Activated T-cell treated with anti-CD3 and anti-CD28 coated beads, Interleukin-2, amount 50 U/mL, for 24 hours (primary cell): ENCODE results near the gene COX15.
A peak's percentile ranks its signal among the peaks of the same experiment; 100 is the strongest.
"Not testable (repeated sequence)": the region's sequence is repeated elsewhere in the genome, so short reads cannot be mapped to it uniquely, and the experiment has no call there.

ENCODE experiments used
- DNase-seq: peaks from one replicate; pipeline ENCODE4 v3.0.0-alpha.2; 2020
- H3K27ac Mint-ChIP-seq: 2 replicates; pipeline ENCODE4 v1.8.0; 2020; ENCODE audit warnings: mild to moderate bottlenecking, mixed read lengths
- H3K27me3 Mint-ChIP-seq: 2 replicates; pipeline ENCODE4 v1.8.0; 2020; ENCODE audit warnings: mixed read lengths
- H3K36me3 Mint-ChIP-seq: 2 replicates; pipeline ENCODE4 v1.8.0; 2020; ENCODE audit warnings: low read depth, mixed read lengths
- H3K4me1 Mint-ChIP-seq: 2 replicates; pipeline ENCODE4 v1.8.0; 2020; ENCODE audit warnings: low read depth, mixed read lengths
- H3K4me3 Mint-ChIP-seq: 2 replicates; pipeline ENCODE4 v1.8.0; 2020; ENCODE audit warnings: mild to moderate bottlenecking, moderate library complexity, mixed read lengths
- H3K9me3 Mint-ChIP-seq: 2 replicates; pipeline ENCODE4 v1.8.0; 2020; ENCODE audit warnings: mixed read lengths

The COX15 gene

DNA sequence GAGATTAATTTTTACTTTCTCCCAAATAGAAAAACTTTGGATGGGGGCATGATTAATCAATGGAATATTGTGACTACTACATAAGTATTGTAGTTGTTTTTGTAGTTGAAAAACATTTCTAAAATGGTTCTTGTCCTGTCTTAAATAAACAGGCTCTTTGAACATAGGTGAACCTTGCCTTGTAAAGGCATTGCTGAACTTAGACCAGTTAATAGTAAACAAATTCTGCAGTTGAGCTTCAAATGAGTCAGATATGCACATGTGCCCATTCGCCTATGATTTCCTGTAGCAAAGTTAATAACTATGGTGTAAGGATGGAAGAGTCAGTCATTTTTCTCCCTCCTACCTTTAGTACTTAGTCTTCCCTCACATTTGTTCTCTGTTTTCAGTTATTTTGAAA lies 22.7 kb upstream of the COX15 start:
- Mint-ChIP-seq H3K36me3 (peaks cover 97% of the 10 kb centered on the region), H3K27ac (no peak overlapping the region), H3K9me3 (no peaks in the 10 kb centered on the region), H3K4me1 (no peaks in the 10 kb centered on the region), H3K4me3 (no peak overlapping the region), H3K27me3 (no peaks in the 10 kb centered on the region)
- DNase-seq, result no peak

DNA sequence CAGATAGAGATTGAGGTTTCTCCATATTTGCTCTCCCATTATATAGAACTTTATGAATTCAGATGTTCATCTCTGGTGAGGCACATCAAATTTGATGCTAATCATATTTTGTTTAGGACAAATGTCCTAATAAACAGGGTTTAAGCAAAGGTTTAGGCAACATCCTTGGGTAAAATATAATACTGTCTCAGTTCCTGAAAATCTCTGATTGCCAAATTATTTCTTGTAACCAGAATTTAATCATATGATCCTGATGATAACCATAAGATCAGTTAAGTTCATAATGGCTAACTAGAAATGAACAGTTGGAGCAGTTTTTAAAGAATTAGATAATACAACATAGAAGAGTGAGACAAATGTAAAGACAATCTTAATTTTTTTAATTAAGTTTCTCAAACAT lies 18.7 kb upstream of the COX15 start:
- H3K9me3 Mint-ChIP-seq, result no peaks in the 10 kb centered on the region
- H3K4me1 Mint-ChIP-seq, result peaks cover 6% of the 10 kb centered on the region
- peaks cover 94% of the 10 kb centered on the region for H3K36me3 Mint-ChIP-seq
- H3K27ac Mint-ChIP-seq, result no peak overlapping the region
- no peaks in the 10 kb centered on the region for H3K27me3 Mint-ChIP-seq
- no peak for DNase-seq
- H3K4me3 Mint-ChIP-seq, result no peak overlapping the region

DNA sequence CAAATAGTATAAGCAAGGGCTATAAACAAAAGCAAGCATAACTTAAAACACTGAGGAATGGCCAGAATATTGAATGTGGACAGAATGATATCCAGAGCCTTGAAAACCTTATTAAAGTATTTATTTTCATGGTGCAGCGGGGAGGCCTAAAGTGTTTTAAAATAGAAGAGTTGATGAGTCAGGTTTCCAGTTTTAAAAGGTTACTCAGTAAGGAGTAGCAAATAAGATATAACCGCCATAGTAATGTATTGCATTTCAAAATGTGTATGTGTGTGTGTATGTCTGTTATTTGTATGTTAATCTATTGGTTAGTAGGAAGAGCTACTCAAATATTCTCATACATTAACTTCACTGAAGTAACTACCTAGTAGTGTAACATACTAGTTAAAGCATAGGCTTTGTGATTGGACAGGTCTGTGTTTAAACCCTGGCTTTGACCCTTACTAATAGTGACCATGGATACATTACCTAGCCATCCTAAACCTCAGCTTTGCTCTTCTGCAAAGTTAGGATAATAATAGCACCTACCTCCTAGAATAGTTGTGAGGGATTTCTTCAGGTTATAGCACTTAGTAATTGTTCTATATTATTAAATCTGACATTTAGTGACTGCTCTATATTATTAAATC lies 17.0 kb upstream of the COX15 start:
- Mint-ChIP-seq H3K27ac (no peak overlapping the region), H3K9me3 (no peaks in the 10 kb centered on the region)

DNA sequence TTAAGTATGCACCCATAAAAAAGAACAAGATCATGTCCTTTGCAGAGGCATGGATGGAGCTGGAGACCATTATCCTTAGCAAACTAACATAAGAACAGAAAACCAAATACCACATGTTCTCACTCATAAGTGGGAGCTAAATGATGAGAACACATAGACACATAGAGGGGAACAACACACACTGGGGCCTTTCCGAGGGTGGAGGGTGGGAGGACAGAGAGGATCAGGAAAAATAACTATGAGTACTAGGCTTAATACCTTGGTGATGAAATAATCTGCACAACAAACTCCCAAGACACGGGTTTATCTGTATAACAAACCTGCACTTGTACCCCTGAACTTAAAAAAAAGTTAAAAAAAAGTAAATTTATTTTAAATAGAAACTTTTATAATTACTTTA lies 14.2 kb upstream of the COX15 start:
- H3K36me3 Mint-ChIP-seq, result peaks cover 96% of the 10 kb centered on the region
- H3K27me3 Mint-ChIP-seq, H3K4me3 Mint-ChIP-seq, H3K27ac Mint-ChIP-seq, H3K9me3 Mint-ChIP-seq, DNase-seq: not testable (repeated sequence)
- peaks cover 29% of the 10 kb centered on the region for H3K4me1 Mint-ChIP-seq

More for the DNA sequence above, 17.0 kb upstream of the COX15 start:
- Mint-ChIP-seq H3K4me3 (no peak overlapping the region), H3K4me1 (peaks cover 8% of the 10 kb centered on the region), H3K36me3 (peaks cover 94% of the 10 kb centered on the region), H3K27me3 (no peaks in the 10 kb centered on the region)
- DNase-seq, result no peak

DNA sequence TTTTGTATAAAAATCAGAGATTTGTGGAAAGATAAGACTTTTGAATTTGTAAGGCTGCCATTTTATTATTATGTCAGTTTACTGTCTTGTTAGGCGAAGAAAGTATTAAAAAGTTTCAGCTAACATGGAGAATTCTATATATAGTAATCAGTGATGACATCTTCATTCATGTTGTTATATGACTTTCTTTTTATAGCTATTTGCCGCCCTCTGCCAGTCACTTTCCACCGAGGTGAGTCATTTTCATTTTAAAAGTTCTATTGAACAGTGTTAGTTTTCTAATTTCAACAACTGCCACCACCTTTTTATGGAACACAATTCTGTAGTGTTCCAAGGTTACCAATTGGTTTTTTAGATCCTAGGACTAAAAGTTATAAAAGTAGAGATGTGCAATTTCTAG lies 11.9 kb upstream of the COX15 start:
- no peak overlapping the region for H3K4me3 Mint-ChIP-seq
- no peak for DNase-seq
- H3K9me3 Mint-ChIP-seq, result peaks cover 13% of the 10 kb centered on the region
- no peak overlapping the region for H3K27ac Mint-ChIP-seq
- no peaks in the 10 kb centered on the region for H3K27me3 Mint-ChIP-seq
- peaks cover 31% of the 10 kb centered on the region for H3K4me1 Mint-ChIP-seq
- H3K36me3 Mint-ChIP-seq, result peaks cover 96% of the 10 kb centered on the region

DNA sequence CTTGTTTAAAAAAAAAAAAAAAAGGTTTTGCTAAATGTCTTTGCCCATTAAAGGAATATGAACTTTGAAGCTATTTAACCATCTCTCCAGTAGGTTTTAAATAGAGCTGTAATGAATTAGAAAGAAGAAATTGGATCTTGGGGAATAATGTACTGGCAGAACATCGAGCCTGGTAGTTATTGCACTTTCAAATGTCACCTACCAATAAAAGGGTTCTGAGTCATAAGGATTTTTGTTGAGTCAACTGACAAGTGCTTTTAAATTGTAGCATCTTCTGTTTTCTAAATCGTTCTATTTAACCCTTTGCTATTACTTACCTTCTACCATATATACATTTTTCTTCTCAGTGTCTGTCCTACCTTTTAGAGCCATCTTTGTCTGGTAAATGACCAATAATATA lies 10.8 kb upstream of the COX15 start:
- no peak for DNase-seq
- peaks cover 96% of the 10 kb centered on the region for H3K36me3 Mint-ChIP-seq
- H3K27ac Mint-ChIP-seq, result no peak overlapping the region
- peaks cover 28% of the 10 kb centered on the region for H3K4me1 Mint-ChIP-seq
- peaks cover 13% of the 10 kb centered on the region for H3K9me3 Mint-ChIP-seq
- H3K27me3 Mint-ChIP-seq, result no peaks in the 10 kb centered on the region
- no peak overlapping the region for H3K4me3 Mint-ChIP-seq

DNA sequence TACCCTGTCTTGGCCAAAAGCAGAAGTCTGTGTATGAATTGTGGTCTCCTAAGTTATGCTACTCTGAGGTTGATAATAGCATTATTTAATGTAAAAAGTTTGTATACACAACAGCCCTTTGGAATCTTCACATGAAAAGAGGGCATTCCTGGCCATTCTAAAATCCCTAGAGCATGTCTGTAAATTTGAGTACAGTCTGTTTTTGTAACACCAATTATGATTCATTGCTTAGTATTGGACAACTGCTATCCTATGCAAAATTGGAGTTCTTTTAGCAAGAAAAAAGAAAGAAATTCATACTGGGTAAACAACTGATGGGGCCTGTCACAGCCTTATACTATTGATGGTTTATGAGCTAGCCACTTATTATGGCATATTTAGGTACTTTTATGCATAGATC lies 10.3 kb upstream of the COX15 start:
- Mint-ChIP-seq H3K27me3 (no peaks in the 10 kb centered on the region), H3K27ac (no peak overlapping the region), H3K36me3 (peaks cover 96% of the 10 kb centered on the region), H3K4me1 (peaks cover 32% of the 10 kb centered on the region), H3K9me3 (peaks cover 13% of the 10 kb centered on the region), H3K4me3 (no peak overlapping the region)
- no peak for DNase-seq

DNA sequence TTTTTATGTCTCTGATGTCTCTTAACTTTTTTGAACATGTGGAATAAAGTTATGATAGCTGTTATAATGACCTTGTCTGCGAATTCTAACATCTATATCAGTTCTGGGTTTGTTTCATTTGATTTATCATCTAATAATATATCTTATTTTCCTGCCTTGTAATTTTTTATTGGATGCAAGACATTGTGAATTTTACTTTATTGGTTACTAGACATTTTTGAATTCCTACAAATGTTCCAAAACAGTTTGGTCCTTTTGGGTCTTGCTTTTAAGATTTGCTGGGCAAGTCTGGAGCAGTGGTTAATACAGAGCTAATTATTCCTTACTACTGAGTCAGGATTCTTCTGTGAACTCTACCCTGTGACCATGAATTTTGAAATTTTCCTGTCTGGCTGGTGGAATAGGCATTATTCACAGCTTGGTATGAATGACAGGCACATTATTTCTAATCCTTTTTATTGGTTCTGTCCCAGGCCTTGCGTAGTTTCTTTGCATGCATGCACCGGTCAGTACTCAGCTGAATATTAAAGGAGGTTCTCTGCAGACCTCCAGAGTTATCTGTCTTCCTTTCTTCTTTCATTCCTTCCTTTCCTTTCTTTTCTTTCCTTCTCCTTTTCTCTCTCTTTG lies 9.1 kb upstream of the COX15 start:
- DNase-seq, result no peak
- peaks cover 35% of the 10 kb centered on the region for H3K4me1 Mint-ChIP-seq
- H3K27ac Mint-ChIP-seq, result no peak overlapping the region
- H3K36me3 Mint-ChIP-seq, result peaks cover 100% of the 10 kb centered on the region
- no peaks in the 10 kb centered on the region for H3K27me3 Mint-ChIP-seq
- peaks cover 13% of the 10 kb centered on the region for H3K9me3 Mint-ChIP-seq
- H3K4me3 Mint-ChIP-seq, result no peak overlapping the region

DNA sequence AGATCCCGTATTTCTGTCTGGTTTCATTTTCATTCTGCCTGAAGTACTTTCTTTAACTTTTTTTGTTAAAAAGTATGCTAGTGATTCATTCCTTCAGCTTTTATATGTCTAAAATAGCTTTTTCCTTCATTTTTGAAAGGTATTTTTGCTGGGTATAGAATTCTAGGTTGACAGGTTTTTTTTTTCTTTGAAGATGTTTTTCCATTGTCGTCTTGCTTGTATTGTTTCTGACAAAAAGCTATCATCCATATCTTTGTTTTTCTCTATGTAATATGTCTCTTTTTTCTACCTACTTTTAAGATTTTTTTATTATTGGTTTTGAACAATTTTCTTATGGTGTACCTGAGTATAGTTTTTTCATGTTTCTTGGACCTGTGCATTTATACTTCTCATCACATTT lies 8.3 kb upstream of the COX15 start:
- Mint-ChIP-seq H3K4me1 (peaks cover 40% of the 10 kb centered on the region), H3K4me3 (no peak overlapping the region), H3K27ac (no peak overlapping the region), H3K36me3 (peaks cover 99% of the 10 kb centered on the region), H3K9me3 (peaks cover 13% of the 10 kb centered on the region), H3K27me3 (no peaks in the 10 kb centered on the region)
- DNase-seq, result no peak

DNA sequence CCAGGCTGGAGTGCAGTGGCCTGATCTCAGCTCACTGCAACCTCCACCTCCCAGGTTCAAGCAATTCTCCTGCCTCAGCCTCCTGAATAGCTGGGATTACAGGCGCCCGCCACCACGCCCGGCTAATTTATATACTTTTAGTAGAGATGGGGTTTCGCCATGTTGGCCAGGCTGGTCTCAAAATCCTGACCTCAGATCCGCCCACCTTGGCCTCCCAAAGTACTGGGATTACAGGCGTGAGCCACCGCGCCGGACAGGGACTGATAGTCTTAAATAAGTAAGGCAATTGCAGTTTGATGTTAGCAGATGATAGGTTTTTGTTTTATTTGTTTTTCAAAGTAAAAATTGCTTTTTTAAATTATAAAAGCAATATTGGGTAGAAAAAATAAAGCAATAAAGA lies 2.2 kb upstream of the COX15 start:
- peaks cover 42% of the 10 kb centered on the region for H3K4me1 Mint-ChIP-seq
- H3K36me3 Mint-ChIP-seq, result peaks cover 79% of the 10 kb centered on the region
- not testable (repeated sequence) for H3K27ac Mint-ChIP-seq, DNase-seq, H3K9me3 Mint-ChIP-seq, H3K27me3 Mint-ChIP-seq
- H3K4me3 Mint-ChIP-seq, result peak overlapping the region; percentile 99

DNA sequence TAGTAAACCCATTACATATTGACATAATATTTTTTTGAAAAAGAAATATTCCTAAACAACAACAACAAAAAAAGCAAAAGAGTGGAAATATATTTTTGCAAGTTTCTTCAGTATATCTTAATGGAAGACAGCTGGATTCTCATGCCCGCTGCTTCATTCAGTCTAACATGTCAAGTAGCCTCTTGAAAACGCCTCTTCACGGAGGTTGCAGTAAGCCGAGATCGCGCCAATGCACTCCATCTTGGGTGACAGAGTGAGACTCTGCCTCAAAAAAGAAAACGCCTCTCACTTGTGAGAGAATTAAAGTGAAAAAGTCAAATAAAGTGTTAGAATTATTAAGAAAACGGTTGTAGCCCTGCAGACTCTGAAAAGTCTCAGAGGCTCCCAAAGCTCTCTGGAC lies 1.4 kb upstream of the COX15 start:
- Mint-ChIP-seq H3K36me3 (peaks cover 79% of the 10 kb centered on the region), H3K9me3 (no peaks in the 10 kb centered on the region), H3K4me1 (peaks cover 46% of the 10 kb centered on the region), H3K4me3 (peak overlapping the region; percentile 99), H3K27ac (peak overlapping the region; percentile 66), H3K27me3 (no peaks in the 10 kb centered on the region)
- DNase-seq, result no peak

DNA sequence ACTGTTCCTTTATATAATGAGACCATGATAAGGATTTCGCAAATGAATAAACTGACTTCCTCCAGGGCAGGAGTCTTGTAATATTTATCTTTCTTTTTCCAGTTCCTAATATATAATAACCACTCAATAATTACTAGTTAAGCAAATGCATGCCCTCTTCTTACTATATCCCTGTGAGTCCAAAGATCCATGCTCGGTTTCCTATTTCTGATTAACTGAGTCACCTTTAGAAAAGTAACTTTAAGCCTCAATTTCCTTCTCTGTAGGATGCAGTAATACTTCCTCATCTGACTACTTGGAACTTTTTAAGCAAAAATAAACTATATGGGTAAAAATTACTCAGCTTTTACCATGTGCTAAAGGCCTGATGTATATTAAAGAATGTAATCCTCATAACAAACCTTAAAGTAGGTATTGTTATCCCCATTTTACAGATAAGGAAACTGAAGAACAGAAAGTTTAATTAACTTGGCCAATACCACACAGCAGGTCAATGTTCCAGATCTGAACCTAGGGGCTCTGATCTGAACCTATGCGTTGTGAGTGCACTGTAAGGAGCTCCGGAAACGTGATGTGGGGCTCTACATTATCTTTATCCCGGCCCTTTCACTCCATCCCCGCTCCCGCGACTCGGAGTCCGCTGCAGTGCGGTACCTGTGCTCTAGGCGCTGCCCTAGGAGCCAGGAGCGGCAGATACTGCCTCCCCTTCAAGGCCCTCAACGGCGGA lies 458 bp downstream of the COX15 start:
- H3K27me3 Mint-ChIP-seq, result no peaks in the 10 kb centered on the region
- peaks cover 40% of the 10 kb centered on the region for H3K4me1 Mint-ChIP-seq
- peaks cover 79% of the 10 kb centered on the region for H3K36me3 Mint-ChIP-seq
- H3K4me3 Mint-ChIP-seq, result peak overlapping the region; percentile 99
- no peaks in the 10 kb centered on the region for H3K9me3 Mint-ChIP-seq
- peak overlapping the region; percentile 99 for H3K27ac Mint-ChIP-seq
- DNase-seq, result no peak

DNA sequence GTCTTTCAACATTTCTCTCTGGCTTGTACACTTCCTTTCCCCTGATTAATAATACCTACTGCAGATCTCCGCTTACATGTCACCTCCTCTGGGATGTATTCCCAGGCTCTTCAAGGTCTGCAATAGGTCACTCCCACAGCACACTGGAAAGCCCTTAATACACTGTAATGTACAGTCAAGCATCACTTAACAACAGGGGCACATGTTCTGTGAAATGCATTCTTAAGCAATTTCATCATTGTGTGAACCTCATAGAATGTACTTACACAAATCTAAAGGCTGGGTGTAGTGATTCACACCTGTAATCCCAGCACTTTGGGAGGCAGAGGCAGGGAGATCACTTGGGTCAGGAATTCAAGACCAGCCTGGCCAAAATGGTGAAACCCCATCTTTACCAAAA lies 1.9 kb downstream of the COX15 start:
- Mint-ChIP-seq H3K27me3 (no peaks in the 10 kb centered on the region), H3K4me1 (peaks cover 30% of the 10 kb centered on the region), H3K9me3 (no peaks in the 10 kb centered on the region), H3K36me3 (peaks cover 80% of the 10 kb centered on the region), H3K4me3 (no peak overlapping the region), H3K27ac (peak overlapping the region; percentile 39)
- no peak for DNase-seq

DNA sequence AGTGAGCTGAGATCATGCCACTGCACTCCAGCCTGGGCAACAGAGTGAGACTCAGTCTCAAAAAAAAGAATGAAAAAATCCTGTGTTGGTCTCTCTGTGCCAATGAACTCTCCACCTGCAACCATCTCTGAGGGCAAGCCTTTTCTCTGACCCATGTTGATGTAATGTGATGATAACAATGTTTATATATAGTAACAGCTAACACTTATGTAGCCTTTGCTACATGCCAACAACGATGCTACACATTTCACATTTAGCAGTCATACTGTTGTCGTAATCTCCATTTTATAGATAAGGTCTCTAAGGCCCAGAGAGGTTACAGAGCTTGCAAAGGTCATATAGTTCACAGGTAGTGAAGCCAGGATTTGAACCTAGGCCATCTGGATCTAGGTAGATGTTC lies 11.5 kb downstream of the COX15 start:
- Mint-ChIP-seq H3K27ac (no peak overlapping the region), H3K36me3 (peaks cover 92% of the 10 kb centered on the region), H3K9me3 (no peaks in the 10 kb centered on the region)

DNA sequence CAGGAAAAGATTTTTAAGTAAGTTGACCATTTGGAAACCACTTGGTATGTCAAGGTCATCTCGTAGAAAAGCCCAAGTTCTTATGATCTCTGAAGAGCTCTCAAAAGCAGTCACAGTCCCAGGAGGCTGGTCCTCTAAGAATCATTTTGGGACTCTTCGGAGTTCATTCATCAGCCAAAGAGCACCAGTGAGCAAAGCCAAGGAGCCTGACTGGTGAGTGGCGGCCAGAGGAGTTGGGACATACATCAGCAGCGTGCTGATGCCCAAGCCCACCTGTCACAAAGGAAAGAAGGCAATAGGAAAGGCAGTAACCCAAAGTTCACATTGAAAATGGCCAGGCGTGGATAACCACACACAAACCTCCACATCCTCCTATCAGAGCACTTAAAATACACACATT lies 17.5 kb downstream of the COX15 start:
- no peak for DNase-seq
- H3K4me1 Mint-ChIP-seq, result peaks cover 20% of the 10 kb centered on the region
- peaks cover 94% of the 10 kb centered on the region for H3K36me3 Mint-ChIP-seq
- peak overlapping the region; percentile 35 for H3K27ac Mint-ChIP-seq
- no peaks in the 10 kb centered on the region for H3K27me3 Mint-ChIP-seq
- no peaks in the 10 kb centered on the region for H3K9me3 Mint-ChIP-seq
- no peak overlapping the region for H3K4me3 Mint-ChIP-seq

More for the DNA sequence above, 11.5 kb downstream of the COX15 start:
- no peak for DNase-seq
- no peaks in the 10 kb centered on the region for H3K27me3 Mint-ChIP-seq
- H3K4me1 Mint-ChIP-seq, result no peaks in the 10 kb centered on the region
- no peak overlapping the region for H3K4me3 Mint-ChIP-seq
